NCI-H2029 treated with DMSO at 0.1 percent for 48 hours (cell line): ENCODE results near the gene DAPK3.
"Not testable (repeated sequence)": the region's sequence is repeated elsewhere in the genome, so short reads cannot be mapped to it uniquely, and the experiment has no call there.

Source experiments
- DNase-seq: peaks from one replicate; lab custom pipeline; 2025; lab: John Stamatoyannopoulos, UW

DAPK3 gene

GRCh38 chr19:3954107-3954506, 16.8 kb downstream of the DAPK3 start:
- DNase-seq = no peak

- not testable (repeated sequence) for DNase-seq
These were observed 18.1 kb downstream of the DAPK3 start for GRCh38 chr19:3952755-3953276.

GRCh38 chr19:3950871-3951861, 19.7 kb downstream of the DAPK3 start:
- DNase-seq = no peak

- no peak for DNase-seq
These were observed 20.7 kb downstream of the DAPK3 start for GRCh38 chr19:3949997-3950859.

GRCh38 chr19:3949294-3949693, 21.6 kb downstream of the DAPK3 start:
- no peak for DNase-seq

GRCh38 chr19:3947316-3947933, 23.5 kb downstream of the DAPK3 start:
- not testable (repeated sequence) for DNase-seq

- no peak for DNase-seq
These were observed 25.1 kb downstream of the DAPK3 start for GRCh38 chr19:3945838-3946237.

- no peak for DNase-seq
These were observed 26.7 kb downstream of the DAPK3 start for GRCh38 chr19:3944018-3944721.

- DNase-seq = no peak
These were observed 28.0 kb downstream of the DAPK3 start for GRCh38 chr19:3942790-3943409.

GRCh38 chr19:3938300-3938950, 32.5 kb downstream of the DAPK3 start:
- DNase-seq = not testable (repeated sequence)

GRCh38 chr19:3936506-3937442, 34.1 kb downstream of the DAPK3 start:
- no peak for DNase-seq

- DNase-seq = no peak
These were observed 37.7 kb downstream of the DAPK3 start, which contains the start of gene NMRK2 for GRCh38 chr19:3932931-3933810. Gene NMRK2, plus strand, starts transcription at chr19:3933069. Its CDS starts 603 bp downstream, at chr19:3933672.

GRCh38 chr19:3931041-3931440, 39.9 kb downstream of the DAPK3 start:
- DNase-seq = no peak

GRCh38 chr19:3923912-3924311, 47.0 kb downstream of the DAPK3 start:
- DNase-seq = no peak

- no peak for DNase-seq
These were observed 47.7 kb downstream of the DAPK3 start for GRCh38 chr19:3923096-3923758.

GRCh38 chr19:3919793-3920192, 51.1 kb downstream of the DAPK3 start:
- no peak for DNase-seq

- DNase-seq = no peak
These were observed 54.9 kb downstream of the DAPK3 start for GRCh38 chr19:3916033-3916432.

GRCh38 chr19:3914199-3914598, 56.7 kb downstream of the DAPK3 start:
- DNase-seq = no peak
